ENCODE results near the gene KLRF2. TPM values are rescaled to one million over a fixed set of nuclear protein-coding genes. Genes with fewer than 3 reads are reported as not detected.
A peak's percentile ranks its signal among the peaks of the same experiment; 100 is the strongest.

Gene KLRF2
- total RNA-seq, 1 donor from 2014 or later: not detected

GRCh38 chr12:9931245-9931644 is 50.0 kb downstream of the KLRF2 start:
- H3K4me2 ChIP-seq: no peak overlapping the region
- no peaks in the 10 kb centered on the region for H3K4me1 Mint-ChIP-seq
- H3K27me3 Mint-ChIP-seq (ENCODE audit: insufficient read depth, low read depth): no peaks in the 10 kb centered on the region
- no peaks in the 10 kb centered on the region for H4K20me1 ChIP-seq (ENCODE audit: low read depth)
- H3K4me3 Mint-ChIP-seq: no peak overlapping the region
- no peaks in the 10 kb centered on the region for H3K79me2 ChIP-seq (ENCODE audit: low read depth)
- no peaks in the 10 kb centered on the region for H3F3A ChIP-seq (ENCODE audit: low read depth)
- H3K27ac ChIP-seq: no peak overlapping the region
- no peak for DNase-seq (ENCODE audit: low spot score)
- H3K27ac Mint-ChIP-seq: no peak overlapping the region
- H3K27me3 ChIP-seq: no peaks in the 10 kb centered on the region
- TF ChIP-seq EZH2 (IDR thresholded peaks at IDR 0.05) (no peak), EZH2phosphoT487 (IDR thresholded peaks at IDR 0.05) (no peak), CTCF (IDR thresholded peaks at IDR 0.05) (no peak)
- no peaks in the 10 kb centered on the region for H3K36me3 ChIP-seq
- H3K9me3 ChIP-seq (ENCODE audit: low read depth): no peaks in the 10 kb centered on the region
- H2AFZ ChIP-seq (replicated peaks): peak overlapping the region; percentile 0
- H3K9me3 Mint-ChIP-seq: no peaks in the 10 kb centered on the region
- H3K36me3 Mint-ChIP-seq: no peaks in the 10 kb centered on the region
- H3K4me3 ChIP-seq: no peak overlapping the region
- H3K9ac ChIP-seq: no peak overlapping the region
- H3K4me1 ChIP-seq: no peaks in the 10 kb centered on the region

GRCh38 chr12:9932270-9932669 is 51.0 kb downstream of the KLRF2 start, which contains the start of gene CLEC2A:
Gene CLEC2A, minus strand, starts transcription at chr12:9932370. Its CDS starts 41 bp downstream, at chr12:9932329.
- H3K9ac ChIP-seq: no peak within 1 kb of the TSS
- Mint-ChIP-seq H3K4me3 (no peak within 1 kb of the TSS), H3K27ac (no peak within 1 kb of the TSS), H3K27me3 (ENCODE audit: insufficient read depth, low read depth) (no peaks in the 10 kb centered on the region), H3K4me1 (no peaks in the 10 kb centered on the region), H3K9me3 (no peaks in the 10 kb centered on the region), H3K36me3 (no peaks in the 10 kb centered on the region)
- H3K4me3 ChIP-seq: no peak within 1 kb of the TSS
- DNase-seq (ENCODE audit: low spot score): no peak
- no peaks in the 10 kb centered on the region for H3K4me1 ChIP-seq
- no peak within 1 kb of the TSS for H3K4me2 ChIP-seq
- no peaks in the 10 kb centered on the region for H3F3A ChIP-seq (ENCODE audit: low read depth)
- no peak for TF ChIP-seq CTCF (IDR thresholded peaks at IDR 0.05)
- TF ChIP-seq EZH2 (IDR thresholded peaks at IDR 0.05): no peak
- no peak for TF ChIP-seq EZH2phosphoT487 (IDR thresholded peaks at IDR 0.05)
- H3K9me3 ChIP-seq (ENCODE audit: low read depth): no peaks in the 10 kb centered on the region
- no peaks in the 10 kb centered on the region for H3K79me2 ChIP-seq (ENCODE audit: low read depth)
- no peaks in the 10 kb centered on the region for H4K20me1 ChIP-seq (ENCODE audit: low read depth)
- H3K27me3 ChIP-seq: no peaks in the 10 kb centered on the region
- H3K36me3 ChIP-seq: no peaks in the 10 kb centered on the region
- H3K27ac ChIP-seq: no peak within 1 kb of the TSS
- H2AFZ ChIP-seq (replicated peaks): peak within 1 kb of the TSS; percentile 0

DNA sequence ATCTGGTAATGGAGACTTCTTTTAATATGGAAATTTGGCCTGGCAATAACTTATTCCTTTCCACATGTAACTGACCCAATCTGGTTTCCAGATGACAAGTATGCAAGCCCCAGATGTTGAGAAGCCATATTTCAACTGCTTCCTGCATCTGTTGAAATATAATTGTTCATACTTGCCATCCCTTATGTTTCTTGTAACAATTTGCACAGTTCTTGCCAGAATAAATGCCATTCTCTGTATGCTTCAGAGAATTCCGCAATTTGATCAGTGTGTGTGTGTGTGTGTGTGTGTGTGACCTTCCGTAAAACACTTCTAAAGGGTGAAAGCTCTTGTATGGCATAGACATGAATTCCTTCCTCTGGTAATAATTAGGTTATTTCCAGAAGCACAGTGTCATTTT is 52.7 kb downstream of the KLRF2 start:
- H3K9me3 ChIP-seq (ENCODE audit: low read depth): no peaks in the 10 kb centered on the region

More for the DNA sequence above, 52.7 kb downstream of the KLRF2 start:
- Mint-ChIP-seq H3K4me1 (no peaks in the 10 kb centered on the region), H3K4me3 (no peak overlapping the region), H3K27me3 (ENCODE audit: insufficient read depth, low read depth) (no peaks in the 10 kb centered on the region), H3K36me3 (no peaks in the 10 kb centered on the region), H3K9me3 (no peaks in the 10 kb centered on the region), H3K27ac (no peak overlapping the region)
- H3K4me2 ChIP-seq: no peak overlapping the region
- no peaks in the 10 kb centered on the region for H3K79me2 ChIP-seq (ENCODE audit: low read depth)
- no peak overlapping the region for H3K9ac ChIP-seq
- no peaks in the 10 kb centered on the region for H3K4me1 ChIP-seq
- H4K20me1 ChIP-seq (ENCODE audit: low read depth): no peaks in the 10 kb centered on the region
- H3K27ac ChIP-seq: no peak overlapping the region
- no peak overlapping the region for H3K4me3 ChIP-seq
- TF ChIP-seq CTCF (IDR thresholded peaks at IDR 0.05) (no peak), EZH2phosphoT487 (IDR thresholded peaks at IDR 0.05) (no peak), EZH2 (IDR thresholded peaks at IDR 0.05) (no peak)
- no peak overlapping the region for H2AFZ ChIP-seq (replicated peaks)
- DNase-seq (ENCODE audit: low spot score): no peak
- H3K27me3 ChIP-seq: no peaks in the 10 kb centered on the region
- H3F3A ChIP-seq (ENCODE audit: low read depth): no peaks in the 10 kb centered on the region
- H3K36me3 ChIP-seq: no peaks in the 10 kb centered on the region
